Measurements from ENCODE around the gene ZNF564.

ZNF564 gene

GRCh38 chr19:12545267-12545666, 6.0 kb downstream of the ZNF564 start:
- no peak overlapping the region for H3K4me3 ChIP-seq (ENCODE audit: low read length)
- no peak for TF ChIP-seq CTCF (conservative IDR thresholded peaks at IDR 0.05; ENCODE audit: low read length)
- DNase-seq (ENCODE audit: low read depth) = no peak

- TF ChIP-seq CTCF (conservative IDR thresholded peaks at IDR 0.05; ENCODE audit: low read length) = no peak
- DNase-seq (ENCODE audit: low read depth) = no peak
- H3K4me3 ChIP-seq (ENCODE audit: low read length) = no peak overlapping the region
Observed at GRCh38 chr19:12544401-12544876, 6.8 kb downstream of the ZNF564 start.

- peak; percentile 19 for DNase-seq (ENCODE audit: low read depth)
- H3K4me3 ChIP-seq (ENCODE audit: low read length) = no peak overlapping the region
- no peak for TF ChIP-seq CTCF (conservative IDR thresholded peaks at IDR 0.05; ENCODE audit: low read length)
Observed at GRCh38 chr19:12543855-12544254, 7.4 kb downstream of the ZNF564 start.

- H3K4me3 ChIP-seq (ENCODE audit: low read length) = no peak overlapping the region
- peak; percentile 26 for DNase-seq (ENCODE audit: low read depth)
- TF ChIP-seq CTCF (conservative IDR thresholded peaks at IDR 0.05; ENCODE audit: low read length) = no peak
Observed at GRCh38 chr19:12527034-12527836, 24.0 kb downstream of the ZNF564 start.

GRCh38 chr19:12526542-12526941, 24.7 kb downstream of the ZNF564 start:
- H3K4me3 ChIP-seq (ENCODE audit: low read length) = no peak overlapping the region
- DNase-seq (ENCODE audit: low read depth) = no peak
- TF ChIP-seq CTCF (conservative IDR thresholded peaks at IDR 0.05; ENCODE audit: low read length) = no peak

GRCh38 chr19:12521996-12522395, 29.3 kb downstream of the ZNF564 start:
- no peak overlapping the region for H3K4me3 ChIP-seq (ENCODE audit: low read length)
- TF ChIP-seq CTCF (conservative IDR thresholded peaks at IDR 0.05; ENCODE audit: low read length) = no peak
- DNase-seq (ENCODE audit: low read depth) = no peak

- H3K4me3 ChIP-seq (ENCODE audit: low read length) = no peak overlapping the region
- no peak for DNase-seq (ENCODE audit: low read depth)
- TF ChIP-seq CTCF (conservative IDR thresholded peaks at IDR 0.05; ENCODE audit: low read length) = no peak
Observed at GRCh38 chr19:12513531-12514061, 37.7 kb downstream of the ZNF564 start.
